Measurements from ENCODE around the gene MRAP.

The MRAP gene

GRCh38 chr21:32337206-32337605 lies 38.6 kb downstream of the MRAP start:
- no peak for DNase-seq
- no peak for TF ChIP-seq GATA1 (IDR thresholded peaks at IDR 0.05; ENCODE audit: low read depth, low read length)
- no peak for TF ChIP-seq POLR2A (IDR thresholded peaks at IDR 0.05; ENCODE audit: low read length)

GRCh38 chr21:32338209-32338921 lies 39.7 kb downstream of the MRAP start:
- TF ChIP-seq POLR2A (IDR thresholded peaks at IDR 0.05; ENCODE audit: low read length), result no peak
- DNase-seq, result no peak

GRCh38 chr21:32340863-32341848 lies 42.5 kb downstream of the MRAP start:
- TF ChIP-seq GATA1 (IDR thresholded peaks at IDR 0.05; ENCODE audit: low read depth, low read length) (no peak), POLR2A (IDR thresholded peaks at IDR 0.05; ENCODE audit: low read length) (no peak)
- no peak for DNase-seq

- TF ChIP-seq GATA1 (IDR thresholded peaks at IDR 0.05; ENCODE audit: low read depth, low read length) (no peak), POLR2A (IDR thresholded peaks at IDR 0.05; ENCODE audit: low read length) (no peak)
Observed at GRCh38 chr21:32346951-32347350, 48.3 kb downstream of the MRAP start.

GRCh38 chr21:32347351-32347750 lies 48.7 kb downstream of the MRAP start:
- DNase-seq, result no peak
- no peak for TF ChIP-seq POLR2A (IDR thresholded peaks at IDR 0.05; ENCODE audit: low read length)

More at GRCh38 chr21:32346951-32347350, 48.3 kb downstream of the MRAP start:
- no peak for DNase-seq

GRCh38 chr21:32347977-32348376 lies 49.3 kb downstream of the MRAP start:
- DNase-seq, result no peak
- TF ChIP-seq GATA1 (IDR thresholded peaks at IDR 0.05; ENCODE audit: low read depth, low read length) (no peak), POLR2A (IDR thresholded peaks at IDR 0.05; ENCODE audit: low read length) (no peak)

- no peak for DNase-seq
- TF ChIP-seq GATA1 (IDR thresholded peaks at IDR 0.05; ENCODE audit: low read depth, low read length) (no peak), POLR2A (IDR thresholded peaks at IDR 0.05; ENCODE audit: low read length) (no peak)
Observed at GRCh38 chr21:32348604-32349332, 50.1 kb downstream of the MRAP start.

- TF ChIP-seq GATA1 (IDR thresholded peaks at IDR 0.05; ENCODE audit: low read depth, low read length) (no peak), POLR2A (IDR thresholded peaks at IDR 0.05; ENCODE audit: low read length) (no peak)
- DNase-seq, result no peak
Observed at GRCh38 chr21:32349333-32349944, 50.8 kb downstream of the MRAP start.

- TF ChIP-seq POLR2A (IDR thresholded peaks at IDR 0.05; ENCODE audit: low read length), result no peak
- no peak for TF ChIP-seq GATA1 (IDR thresholded peaks at IDR 0.05; ENCODE audit: low read depth, low read length)
- DNase-seq, result no peak
Observed at GRCh38 chr21:32350211-32350980, 51.7 kb downstream of the MRAP start.

- no peak for DNase-seq
- no peak for TF ChIP-seq POLR2A (IDR thresholded peaks at IDR 0.05; ENCODE audit: low read length)
Observed at GRCh38 chr21:32350981-32351380, 52.3 kb downstream of the MRAP start.

- no peak for DNase-seq
- no peak for TF ChIP-seq GATA1 (IDR thresholded peaks at IDR 0.05; ENCODE audit: low read depth, low read length)
- no peak for TF ChIP-seq POLR2A (IDR thresholded peaks at IDR 0.05; ENCODE audit: low read length)
Observed at GRCh38 chr21:32351428-32351827, 52.8 kb downstream of the MRAP start.

GRCh38 chr21:32352526-32352925 lies 53.9 kb downstream of the MRAP start:
- no peak for DNase-seq
- no peak for TF ChIP-seq GATA1 (IDR thresholded peaks at IDR 0.05; ENCODE audit: low read depth, low read length)
- TF ChIP-seq POLR2A (IDR thresholded peaks at IDR 0.05; ENCODE audit: low read length), result no peak
